HepG2 (cell line): ENCODE measurements around the gene DNAJC9. TPM values are rescaled to one million over a fixed set of nuclear protein-coding genes. Genes with fewer than 3 reads are reported as not detected.

Experiments used
- ATAC-seq: fragments of 200-7000 bp; cut with Tn5 transposase; 3 replicates; pipeline ENCODE4 v1.9.1; 2020; ENCODE audit warnings: mild to moderate bottlenecking, moderate library complexity
- BruUV-seq: library from RNA; stranded (reverse); fragments of 400-500 nt; replicated peaks from 2 replicates; lab custom pipeline; 2021; lab: Mats Ljungman, UMichigan
- CTCF ChIA-PET: fragments of 300-600 bp; formaldehyde crosslinking; extraction: SDS; loops from one replicate; lab custom pipeline; 2021; ENCODE audit warnings: low total read pairs, inconsistent platforms, low intra/inter-chr PET ratio; lab: Yijun Ruan, JAX
- POLR2A ChIA-PET: fragments of 350-600 bp; sonication (Branson Sonifier 250); formaldehyde crosslinking; loops from one replicate; lab custom pipeline; 2020; ENCODE audit warnings: antibody characterized with exemption, inconsistent platforms; lab: Yijun Ruan, JAX
- DNase-seq: peaks from one replicate; pipeline ENCODE4 v3.0.0-alpha.2; 2015; ENCODE audit warnings: low spot score
- FAIRE-seq: peaks from 3 replicates; lab custom pipeline; 2011; peaks lifted over from hg19 to GRCh38; lab: Jason Lieb, UNC
- H2AFZ ChIP-seq: one replicate; pipeline ENCODE4 v1.6.1; 2011; ENCODE audit warnings: low read length, inconsistent platforms
- H3K27ac ChIP-seq: fragments of 300-600 bp; 3 replicates; pipeline ENCODE4 v1.8.0; 2011; ENCODE audit warnings: mixed run types, mild to moderate bottlenecking, mixed read lengths, low read length, inconsistent platforms; ENCODE audit not compliant: insufficient read depth; ENCODE audit errors: extremely low read length
- H3K27me3 ChIP-seq, 2 experiments: fragments of 200-600 bp in 1 of 2; 2 replicates in 1 of 2; 3 replicates in 1 of 2; pipeline versions ENCODE4 v1.6.0 to v1.8.0; 2011; ENCODE audit warnings: low read length in 2 of 2, mild to moderate bottlenecking in 2 of 2, moderate library complexity in 2 of 2, inconsistent platforms in 1 of 2; ENCODE audit not compliant: insufficient read depth in 2 of 2, control insufficient read depth in 1 of 2
- H3K36me3 ChIP-seq, 2 experiments: fragments of 200-600 bp in 1 of 2; replicated peaks in 1 of 2; 2 replicates in 1 of 2; 3 replicates in 1 of 2; pipeline versions ENCODE4 v1.5.1 to v1.8.0; 2011; ENCODE audit warnings: low read length in 2 of 2, inconsistent platforms in 1 of 2; ENCODE audit not compliant: insufficient read depth in 2 of 2, control insufficient read depth in 1 of 2
- H3K4me1 ChIP-seq: 2 replicates; pipeline ENCODE4 v1.5.1; 2012; ENCODE audit warnings: low read length, inconsistent platforms; ENCODE audit not compliant: insufficient read depth
- H3K4me2 ChIP-seq: 2 replicates; pipeline ENCODE4 v1.6.0; 2011; ENCODE audit warnings: low read depth, low read length, inconsistent platforms
- H3K4me3 ChIP-seq, 3 experiments: fragments of 200-600 bp in 1 of 3; sonication (generic), shearing (Covaris generic) in 1 of 3; replicated peaks in 1 of 3; 2 replicates each; pipeline ENCODE4 v1.5.1; 2011 to 2016; ENCODE audit warnings: low read length in 3 of 3, inconsistent platforms in 2 of 3, low read depth in 2 of 3, mild to moderate bottlenecking in 2 of 3, control low read depth in 1 of 3, mixed read lengths in 1 of 3; ENCODE audit not compliant: insufficient read depth in 1 of 3
- H3K79me2 ChIP-seq: one replicate; pipeline ENCODE4 v1.6.1; 2011; ENCODE audit warnings: low read length, inconsistent platforms; ENCODE audit not compliant: insufficient read depth
- H3K9ac ChIP-seq: 2 replicates; pipeline ENCODE4 v1.6.0; 2011; ENCODE audit warnings: mild to moderate bottlenecking, low read depth, low read length, inconsistent platforms; ENCODE audit not compliant: insufficient read depth
- H3K9me3 ChIP-seq: 2 replicates; pipeline ENCODE4 v1.5.1; 2012; ENCODE audit warnings: mild to moderate bottlenecking, low read length
- H4K20me1 ChIP-seq: 2 replicates; pipeline ENCODE4 v1.6.0; 2011; ENCODE audit warnings: inconsistent platforms, mild to moderate bottlenecking, low read length, moderate library complexity; ENCODE audit not compliant: insufficient read depth
- ELK4 ChIP-seq: sonication (generic); formaldehyde crosslinking; IDR thresholded peaks from 2 replicates; pipeline ENCODE4 v1.9.0; 2021; ENCODE audit warnings: missing genetic modification reagents, borderline replicate concordance
- HOXA9 ChIP-seq: sonication (generic); formaldehyde crosslinking; IDR thresholded peaks from 2 replicates; pipeline ENCODE4 v1.8.1; 2022; ENCODE audit warnings: missing genetic modification reagents, mild to moderate bottlenecking, moderate library complexity, borderline replicate concordance
- JUNB ChIP-seq: sonication (generic); formaldehyde crosslinking; IDR thresholded peaks from 2 replicates; pipeline ENCODE4 v1.8.0; 2022; ENCODE audit warnings: missing genetic modification reagents, mild to moderate bottlenecking, borderline replicate concordance
- RBM39 ChIP-seq: fragments of 200-400 bp; formaldehyde crosslinking; IDR thresholded peaks from one replicate; pipeline ENCODE4 v1.6.1; 2018; ENCODE audit warnings: antibody characterized with exemption, mild to moderate bottlenecking, low read depth, low read length; ENCODE audit not compliant: poor library complexity, severe bottlenecking
- RXRA ChIP-seq: sonication (generic); formaldehyde crosslinking; IDR thresholded peaks from 2 replicates; pipeline ENCODE4 v1.5.1; 2020; ENCODE audit warnings: missing genetic modification reagents
- SKI ChIP-seq: fragments of 450-650 bp; IDR thresholded peaks from one replicate; pipeline ENCODE4 v1.6.1; 2018; ENCODE audit warnings: mild to moderate bottlenecking; ENCODE audit not compliant: partially characterized antibody
- ZNF557 ChIP-seq: sonication (generic); formaldehyde crosslinking; IDR thresholded peaks from 2 replicates; pipeline ENCODE4 v1.4.0; 2020; ENCODE audit warnings: missing genetic modification reagents
- ZNF616 ChIP-seq: sonication (generic); formaldehyde crosslinking; IDR thresholded peaks from 2 replicates; pipeline ENCODE4 v1.5.0; 2020; ENCODE audit warnings: low read depth, mild to moderate bottlenecking, missing genetic modification reagents
- ZNF770 ChIP-seq: sonication (generic); formaldehyde crosslinking; IDR thresholded peaks from 2 replicates; pipeline ENCODE4 v1.5.0; 2020; ENCODE audit warnings: mild to moderate bottlenecking, missing genetic modification reagents
- ZNF772 ChIP-seq: sonication (generic); formaldehyde crosslinking; IDR thresholded peaks from 2 replicates; pipeline ENCODE4 v1.5.0; 2020; ENCODE audit warnings: mild to moderate bottlenecking, missing genetic modification reagents
- WGBS: methylation state at CpG from one replicate; pipeline ENCODE4 v1.1.6; 2017; ENCODE audit warnings: low lambda C conversion rate; 5-methylcytosine and 5-hydroxymethylcytosine counted together
- in situ Hi-C: cut with HindIII; loops from 2 replicates; pipeline ENCODE4 v1.10.0; 2017; ENCODE audit warnings: low pct_unique_long_range_greater_than_20kb; ENCODE audit not compliant: extremely low pct_ligation_motif_present
- intact Hi-C: fragments of 100-400 bp; cut with micrococcal nuclease; formaldehyde crosslinking; loops from one replicate; pipeline ENCODE4 v1.10.0; 2022; ENCODE audit not compliant: unreplicated experiment
- polyA plus RNA-seq, 8 experiments: library from polyadenylated mRNA; depleted of rRNA in 3 of 8; stranded (reverse) in 7 of 8; unstranded in 1 of 8; fragments of >200 nt; fragmentation: Illumina TruSeq in 4 of 8; extraction: Trizol in 4 of 8; gene quantifications; 2 replicates each; pipeline versions ENCODE4 v1.2.1 to v1.2.3, GENCODE V29; 2011 to 2016; ENCODE audit warnings: low read depth in 4 of 8, missing spikeins in 1 of 8, mixed read lengths in 1 of 8; ENCODE audit not compliant: insufficient read depth in 1 of 8
- total RNA-seq, 5 experiments: library from RNA; depleted of rRNA; stranded (reverse); fragments of >200 nt; fragmentation: Illumina TruSeq; extraction: Trizol; gene quantifications; 2 replicates each; pipeline ENCODE4 v1.2.3, GENCODE V29; 2016; ENCODE audit warnings: low read depth in 1 of 5

Gene DNAJC9
- total and polyA plus RNA-seq, 2 of the 13 experiments (the other 11 are each of a cell fraction or from before 2014, with no cell fraction given) = 15.9 to 60.3 TPM

GRCh38 chr10:73205890-73206289 lies 41.2 kb downstream of the DNAJC9 start:
- intact Hi-C loops = no loop called here
- POLR2A ChIA-PET = no interaction called here

More at GRCh38 chr10:73205890-73206289, 41.2 kb downstream of the DNAJC9 start:
- Histone ChIP-seq H3K4me3 (no peak overlapping the region), H3K79me2 (no peaks in the 10 kb centered on the region), H3K27ac (no peak overlapping the region), H3K27me3 (no peaks in the 10 kb centered on the region), H3K36me3 (no peaks in the 10 kb centered on the region), H4K20me1 (no peaks in the 10 kb centered on the region), H3K9ac (no peak overlapping the region), H2AFZ (no peak overlapping the region), H3K4me2 (no peak overlapping the region), H3K9me3 (peaks cover 4% of the 10 kb centered on the region; the same call in 1 of the 2 replicates), H3K4me1 (peaks cover 4% of the 10 kb centered on the region)
- 97% methylated on average over 1 of the region's 1 CpG for WGBS
- FAIRE-seq (no peak), ATAC-seq (no peak), DNase-seq (no peak)
- no peak for TF ChIP-seq RXRA (CRISPR knock-in tag)
- TF ChIP-seq ELK4 (CRISPR knock-in tag) = no peak
- no peak for TF ChIP-seq JUNB (CRISPR knock-in tag)
- TF ChIP-seq RBM39 = no peak
- no peak for TF ChIP-seq SKI
- no peak for TF ChIP-seq ZNF557 (CRISPR knock-in tag)
- TF ChIP-seq HOXA9 (CRISPR knock-in tag) = no peak
- TF ChIP-seq ZNF616 (CRISPR knock-in tag) = no peak
- no peak for TF ChIP-seq ZNF770
- no peak for TF ChIP-seq ZNF772 (CRISPR knock-in tag)
- CTCF ChIA-PET = no interaction called here
- in situ Hi-C loops = no loop called here
- no TSS peak for BruUV-seq
